ENCODE measurements around the gene EML6.

EML6 gene

DNA sequence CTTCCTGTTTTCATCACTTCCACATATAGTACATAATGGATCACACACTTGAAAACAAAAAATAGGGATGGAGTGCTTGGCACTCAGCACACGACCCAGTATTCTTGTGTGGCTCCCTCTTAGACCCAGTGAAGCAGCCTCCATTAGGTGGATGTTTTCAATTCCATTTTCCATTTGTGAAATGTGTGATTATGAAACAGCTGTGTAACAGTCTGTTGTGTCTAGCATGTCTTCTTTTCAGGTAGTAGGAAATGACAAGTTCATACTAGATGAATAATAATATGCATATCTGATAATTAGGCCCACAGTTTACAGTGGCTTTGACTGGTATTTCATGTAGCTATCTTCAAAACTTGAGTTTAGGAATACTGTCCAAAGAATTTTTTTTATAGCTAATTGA lies 35.5 kb downstream of the EML6 start:
- DNase-seq, result no peak

DNA sequence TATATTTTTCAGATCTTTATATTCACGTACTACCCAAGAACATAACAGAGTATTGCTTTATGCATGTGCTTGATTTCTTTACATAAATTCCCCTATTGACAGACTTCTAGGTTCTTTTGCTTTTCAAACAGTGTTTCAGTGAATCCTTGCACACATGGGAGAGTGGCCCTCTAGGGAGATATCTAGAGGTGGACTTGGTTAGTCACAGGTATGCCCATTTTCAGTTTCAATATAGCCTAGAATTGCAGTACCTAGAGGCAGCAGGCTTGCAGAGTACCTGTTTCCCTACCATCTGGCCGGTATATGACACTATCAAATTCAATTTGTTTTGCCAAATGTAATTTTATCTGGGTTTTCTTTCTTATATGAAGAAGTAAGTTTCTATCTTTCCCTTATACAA lies 36.8 kb downstream of the EML6 start:
- no peak for DNase-seq

DNA sequence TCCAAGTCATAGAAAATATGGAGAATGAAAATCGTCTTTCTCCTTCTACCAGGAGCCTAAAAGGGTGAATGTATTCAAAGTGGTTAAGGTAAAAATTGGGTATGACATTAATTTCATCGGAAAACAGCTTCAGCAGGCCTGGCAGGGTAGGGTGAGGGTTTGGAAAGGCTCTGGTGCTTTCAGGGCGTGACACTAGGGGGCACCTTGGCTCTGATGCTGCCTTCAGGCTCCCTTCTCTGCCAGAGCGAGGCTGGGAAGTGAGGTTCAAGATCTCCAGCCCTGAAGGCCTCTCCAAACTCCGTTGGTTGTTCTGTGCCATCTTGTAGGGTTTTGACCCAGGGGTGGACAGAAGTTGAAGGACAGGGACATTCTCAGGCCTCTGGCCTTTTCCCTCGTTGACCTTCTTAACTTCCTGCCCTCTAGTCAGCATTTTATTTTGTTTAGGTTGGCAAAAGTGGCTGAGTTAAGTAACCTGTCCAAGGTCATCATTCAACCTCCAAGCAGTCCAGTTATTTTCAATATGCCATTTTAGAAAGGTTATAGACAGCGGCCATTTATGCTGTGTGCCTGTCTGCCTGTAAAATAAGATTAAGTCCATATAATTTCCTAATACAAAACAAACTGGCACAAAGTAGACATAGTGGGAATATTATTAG lies 40.3 kb downstream of the EML6 start:
- no peak for DNase-seq

DNA sequence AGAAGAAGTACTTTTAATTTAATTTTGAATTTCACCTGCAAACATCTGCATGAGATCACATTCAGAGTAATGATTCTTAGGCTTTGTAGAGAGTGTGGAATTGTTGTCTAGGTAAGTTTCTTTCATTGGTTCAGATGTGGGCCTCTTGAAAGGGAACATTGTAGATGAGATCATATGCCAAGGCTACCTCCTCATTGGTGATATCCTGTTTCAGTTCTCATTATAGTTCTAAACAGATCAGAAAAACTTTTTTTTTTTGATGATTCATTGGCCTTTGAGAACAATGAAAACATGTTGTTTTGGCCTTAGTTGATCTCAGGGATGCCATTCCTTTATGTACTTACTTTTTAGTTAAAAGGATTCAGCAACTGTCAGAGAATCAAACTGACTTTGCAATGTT lies 44.5 kb downstream of the EML6 start:
- DNase-seq, result no peak

DNA sequence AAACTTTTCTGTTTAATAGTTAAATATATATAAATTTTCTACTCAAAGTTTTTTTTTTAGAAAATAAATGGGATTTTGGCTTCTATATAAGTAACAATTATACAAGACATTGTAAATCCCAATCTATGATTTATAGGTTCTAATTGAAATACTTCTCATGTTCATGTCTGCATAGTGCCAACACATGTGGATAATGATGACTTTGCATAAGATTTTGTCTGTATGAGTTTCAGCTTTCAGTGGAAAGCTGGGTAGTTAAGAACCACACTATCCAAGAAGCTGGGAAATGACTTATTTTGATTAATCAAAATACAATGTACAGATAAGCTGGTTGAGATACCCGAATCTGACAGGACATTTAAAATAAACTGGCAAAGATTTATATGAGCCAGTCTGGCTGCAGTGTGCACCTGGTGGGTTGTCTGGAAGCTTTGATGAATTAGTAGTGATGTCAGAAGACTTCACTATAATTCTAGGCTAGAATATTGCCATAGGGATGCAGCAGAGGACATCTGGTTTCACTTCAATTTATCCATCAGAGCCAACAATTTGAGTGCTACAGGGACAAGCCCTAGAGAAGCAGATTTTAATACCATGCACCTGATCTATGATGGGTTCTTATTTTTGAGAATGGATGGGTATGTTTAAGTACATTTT lies 45.4 kb downstream of the EML6 start:
- DNase-seq, result no peak

DNA sequence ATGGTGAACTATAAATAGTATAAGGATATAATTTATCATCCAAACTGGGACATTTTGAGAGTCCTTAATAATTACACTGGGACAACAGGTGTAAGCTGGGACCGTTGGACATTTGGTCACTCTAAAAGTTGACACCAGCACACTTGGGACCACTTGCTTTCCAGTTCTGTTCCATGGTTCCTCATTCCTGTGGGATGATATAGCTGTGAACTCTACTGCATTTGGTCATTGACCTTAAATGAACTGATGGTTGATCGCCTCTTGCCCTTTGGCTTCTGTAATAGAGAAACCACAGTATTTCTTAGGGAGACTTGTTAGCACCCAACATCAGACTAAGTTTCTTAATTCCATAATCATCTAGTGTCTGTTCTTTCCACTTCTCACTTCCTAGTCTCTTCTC lies 46.7 kb downstream of the EML6 start:
- no peak for DNase-seq

DNA sequence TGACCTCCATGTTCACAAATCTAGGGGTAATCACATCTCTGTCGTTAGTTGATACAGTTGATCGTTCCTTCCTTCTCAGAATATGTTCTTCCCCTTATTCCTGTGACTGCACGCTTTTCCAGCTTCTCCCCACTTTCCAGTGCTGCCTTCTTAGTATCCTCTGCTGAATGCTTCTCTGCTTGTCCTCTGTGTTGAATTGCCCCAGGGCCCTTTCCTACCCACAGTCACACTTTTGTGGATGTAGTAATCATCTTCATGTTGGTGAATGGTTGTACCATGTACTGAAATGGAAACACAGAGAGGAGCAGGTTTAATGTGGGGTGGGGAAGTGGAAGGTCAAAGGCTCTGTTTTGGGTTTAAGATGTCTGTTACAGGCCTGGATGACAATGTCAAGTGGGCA lies 47.2 kb downstream of the EML6 start:
- DNase-seq, result no peak

DNA sequence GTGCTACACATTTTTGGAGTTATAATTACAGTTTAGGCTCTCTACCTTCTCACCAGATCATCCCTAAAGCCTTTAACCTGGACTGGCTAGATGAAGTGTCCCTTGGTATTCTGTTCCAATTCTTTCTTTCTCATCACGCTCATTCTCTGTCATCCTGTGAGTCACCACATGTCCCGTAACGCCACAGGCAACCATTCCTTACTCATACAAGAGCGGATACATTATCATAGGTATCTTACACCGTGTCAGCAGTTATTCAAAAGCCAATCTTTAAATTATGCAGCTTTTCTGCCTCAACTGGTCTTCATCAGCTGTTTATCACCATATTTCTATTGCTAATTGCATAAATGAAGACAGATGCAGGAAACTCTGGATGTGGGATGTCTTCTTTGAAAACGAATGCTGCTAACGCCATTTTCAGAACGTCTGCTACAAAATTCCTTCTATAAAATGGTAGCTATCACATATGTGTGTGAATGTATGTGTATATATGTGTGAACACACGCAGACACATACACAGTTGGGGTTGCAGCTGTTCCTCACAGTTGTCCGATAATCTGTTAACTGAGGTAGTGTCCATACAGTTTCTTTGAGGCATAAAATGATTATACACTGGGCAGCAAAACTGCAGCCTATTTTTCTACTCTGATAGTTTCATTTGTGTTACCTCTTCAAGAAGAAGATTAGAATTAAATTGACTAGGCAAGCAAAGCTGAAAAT lies 47.9 kb downstream of the EML6 start:
- DNase-seq, result no peak

DNA sequence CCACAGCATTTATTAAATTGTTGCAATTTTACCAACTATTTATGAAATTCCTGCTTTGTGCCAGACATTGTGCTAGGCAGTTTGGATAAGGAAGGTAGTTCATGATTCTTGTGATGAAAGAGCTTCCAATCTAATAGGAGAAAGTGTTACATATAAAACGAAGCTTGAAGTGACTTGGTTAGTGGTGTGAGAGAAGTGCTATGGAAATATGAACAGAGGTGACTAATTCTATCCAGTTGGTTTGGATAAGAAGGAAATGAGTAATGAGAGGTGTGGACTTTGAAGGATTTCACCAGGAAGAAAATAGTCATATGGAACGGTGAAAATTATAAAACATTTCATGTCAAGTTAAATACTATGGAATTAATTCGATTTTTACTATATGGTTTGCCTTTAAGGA lies 48.6 kb downstream of the EML6 start:
- no peak for DNase-seq

DNA sequence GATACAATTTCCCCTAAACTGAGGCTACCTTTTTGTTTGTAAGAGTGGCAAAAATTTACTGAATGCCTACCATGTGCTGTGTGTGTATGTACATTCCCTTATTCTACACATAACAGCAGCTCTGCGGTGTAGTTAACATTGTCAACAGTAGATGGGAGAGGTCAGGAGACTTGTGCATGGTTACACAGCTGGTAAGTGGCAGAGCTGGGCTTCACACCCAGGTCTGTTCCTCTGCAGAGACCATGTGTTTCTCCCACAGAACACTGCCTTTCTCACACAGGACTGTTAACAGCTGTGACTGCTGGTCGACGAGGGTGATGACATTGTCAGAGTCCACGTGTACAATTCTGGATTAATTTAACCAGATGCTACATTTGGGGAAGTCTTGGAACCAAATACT lies 49.1 kb downstream of the EML6 start:
- no peak for DNase-seq

DNA sequence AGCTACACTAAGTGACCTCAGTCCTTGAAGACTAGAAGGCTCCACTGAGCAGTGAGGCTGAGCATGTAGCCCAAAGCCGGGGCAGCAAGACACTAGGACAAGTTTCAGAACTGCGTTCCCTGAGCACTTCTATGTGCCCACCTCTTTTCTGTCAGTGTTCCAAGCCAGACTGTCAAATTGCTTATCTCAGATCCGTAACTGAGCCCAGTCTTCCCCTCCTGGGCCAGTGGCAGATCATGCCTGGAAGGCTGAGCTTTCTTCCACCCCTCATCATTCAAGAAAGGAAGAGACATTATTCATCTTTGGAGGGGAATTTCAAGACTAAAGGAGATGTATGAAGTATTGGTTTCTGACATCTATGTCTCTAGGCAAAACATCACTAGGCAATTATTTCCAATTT lies 49.8 kb downstream of the EML6 start:
- DNase-seq, result no peak

DNA sequence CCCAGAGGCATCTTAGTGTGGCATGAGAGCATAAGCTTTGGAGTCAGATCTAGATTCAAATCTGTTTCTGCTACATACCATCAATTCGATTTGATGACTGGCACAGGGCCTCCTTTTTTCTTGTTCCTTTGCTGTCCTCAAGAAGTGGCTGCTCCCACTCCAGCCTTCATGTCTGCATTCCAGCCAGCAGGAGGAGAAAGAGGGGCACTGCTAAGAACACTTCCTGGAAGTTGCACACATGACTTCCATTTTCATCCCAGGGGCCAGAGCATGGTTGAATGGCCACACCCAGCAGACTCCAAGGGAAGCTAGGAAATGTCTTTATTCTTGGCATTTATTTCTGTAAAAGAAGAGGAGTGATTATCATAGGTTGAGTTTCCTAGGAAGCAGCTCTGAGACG lies 50.4 kb downstream of the EML6 start:
- DNase-seq, result no peak

DNA sequence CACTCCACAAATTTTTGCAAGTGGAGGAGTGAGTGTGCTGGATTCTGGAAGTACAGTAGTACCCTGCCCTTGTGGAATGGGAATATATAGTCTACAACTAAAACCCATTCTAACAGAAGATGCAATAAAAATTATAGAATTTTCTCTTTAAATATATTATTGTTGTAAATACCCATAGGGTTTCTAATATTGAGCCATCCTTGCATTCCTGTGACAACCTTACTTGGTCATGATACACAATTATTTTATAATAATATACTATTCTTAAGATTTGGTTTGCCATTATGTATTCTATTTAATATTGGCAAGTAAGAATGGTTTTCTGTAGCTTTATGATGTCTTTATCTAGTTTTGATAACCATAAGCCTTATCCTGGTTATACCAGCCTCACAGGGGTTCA lies 52.2 kb downstream of the EML6 start:
- no peak for DNase-seq

DNA sequence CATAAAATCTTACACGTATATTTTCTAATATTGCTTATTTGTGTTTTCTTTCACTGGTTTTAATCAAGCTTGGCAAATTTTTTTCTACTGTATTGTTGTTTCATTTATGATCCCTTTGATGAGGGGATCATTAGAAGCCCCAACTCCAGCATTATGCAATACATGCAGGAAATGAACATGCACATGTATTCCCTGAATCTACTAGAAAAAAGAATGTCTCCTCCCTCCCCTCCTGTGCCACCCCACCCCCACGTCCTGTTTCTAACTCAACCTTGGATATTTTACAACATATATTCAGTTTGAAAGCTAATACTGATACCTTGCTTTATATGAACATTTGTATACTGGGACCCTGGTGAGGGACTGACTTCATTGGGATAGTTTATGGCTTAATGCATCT lies 53.0 kb downstream of the EML6 start:
- no peak for DNase-seq

DNA sequence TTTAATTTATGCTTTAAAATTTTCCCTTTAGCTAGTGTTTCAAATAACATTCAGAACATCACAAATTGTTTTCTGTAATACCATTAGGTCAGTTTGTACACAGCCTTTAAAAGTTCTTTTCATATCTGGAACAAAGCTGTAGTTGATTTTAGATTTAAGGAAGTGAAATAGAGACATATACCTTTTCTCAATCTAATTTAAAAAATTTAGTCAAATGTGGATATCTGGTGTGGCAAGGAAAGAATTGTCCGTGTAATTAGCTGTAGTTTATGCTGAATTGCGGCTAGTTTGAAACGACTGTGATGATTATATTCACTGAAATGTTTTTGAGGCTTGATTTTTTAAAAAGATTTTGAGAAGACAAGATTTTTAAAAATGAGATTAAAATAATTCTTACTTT lies 59.9 kb downstream of the EML6 start:
- no peak for DNase-seq

DNA sequence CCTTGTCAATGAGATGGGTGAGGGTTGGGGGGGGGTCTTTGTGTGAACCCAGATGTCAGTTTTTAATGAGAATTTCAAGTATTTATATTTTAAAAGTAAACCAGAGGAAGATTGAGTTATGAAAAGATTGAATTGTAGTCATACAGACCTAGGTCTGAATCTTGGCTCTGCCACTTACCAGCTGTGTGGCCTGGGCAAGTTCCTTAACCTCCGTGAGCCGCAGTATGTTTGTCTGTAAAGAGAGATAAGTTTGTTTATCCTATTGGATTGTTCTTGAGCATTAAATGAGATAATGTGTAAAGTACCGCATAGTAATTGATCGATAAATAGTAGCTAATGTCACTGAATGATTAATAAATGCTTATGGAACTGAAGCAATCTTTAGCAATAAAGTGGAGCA lies 63.8 kb downstream of the EML6 start:
- DNase-seq, result no peak

DNA sequence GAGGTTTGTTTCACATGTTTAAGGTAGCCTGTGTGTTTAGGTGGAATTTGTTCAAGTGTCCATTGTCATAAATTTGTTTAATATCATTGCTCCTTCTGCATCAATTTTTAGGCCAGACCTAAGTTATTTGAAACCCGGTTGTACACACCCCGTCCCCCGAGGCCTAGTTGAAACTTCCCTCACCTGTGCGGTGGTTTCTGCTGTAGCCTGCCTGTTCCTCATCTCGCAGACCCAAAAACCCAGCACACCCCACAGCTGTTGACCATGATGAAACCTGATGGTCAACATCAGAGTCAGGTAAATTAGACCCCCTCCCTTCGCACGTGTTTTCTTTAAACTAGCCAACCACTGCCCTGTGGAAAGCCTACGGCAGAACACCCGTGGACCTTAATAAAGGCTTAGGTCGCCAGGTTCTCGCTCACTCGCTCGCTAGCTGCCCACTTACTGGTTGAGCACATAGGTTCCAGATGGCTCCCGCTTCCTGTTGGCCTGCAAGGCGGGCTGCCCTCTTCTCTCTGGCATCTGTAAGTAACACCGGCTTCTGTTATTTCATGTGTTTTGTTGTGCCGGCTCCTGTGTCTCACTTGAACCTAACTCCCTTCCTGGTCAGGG lies 64.4 kb downstream of the EML6 start:
- no peak for DNase-seq

DNA sequence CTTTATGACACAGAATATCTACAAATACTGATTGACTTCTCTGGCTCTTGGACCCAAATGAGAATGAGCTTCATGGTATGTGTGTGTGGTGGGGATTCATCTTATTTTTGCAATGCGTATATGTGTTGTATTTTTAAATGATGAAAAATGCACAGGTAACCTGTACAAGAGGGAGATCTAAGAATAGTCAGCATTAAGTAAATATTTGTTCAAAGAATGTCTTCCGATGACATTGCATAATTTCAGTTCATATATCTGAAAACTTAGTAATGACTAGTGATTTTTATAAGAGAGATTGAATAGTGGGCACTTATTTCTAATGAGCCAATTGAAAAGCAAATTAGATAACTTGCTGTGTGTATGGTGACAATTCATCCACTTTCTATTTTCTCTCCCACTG lies 66.4 kb downstream of the EML6 start:
- no peak for DNase-seq

DNA sequence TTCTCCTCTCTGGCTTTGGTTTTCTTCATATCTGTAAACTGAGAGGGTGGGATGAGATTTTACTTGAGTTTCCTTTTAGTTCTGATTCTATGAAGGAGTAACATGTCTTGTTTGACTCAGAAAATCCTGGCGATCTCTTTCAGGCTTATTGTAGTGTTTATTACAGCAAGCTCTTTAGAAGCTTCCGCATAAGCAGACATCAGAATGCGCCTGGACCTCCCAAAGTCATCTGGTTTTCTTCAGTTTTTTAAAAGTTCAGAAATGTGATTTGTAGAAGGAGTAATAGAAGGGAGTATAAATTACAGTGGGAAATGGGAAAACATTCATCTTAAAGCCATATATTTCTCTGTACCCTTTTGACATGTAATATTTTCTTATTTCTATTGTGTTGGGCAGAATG lies 68.4 kb downstream of the EML6 start:
- no peak for DNase-seq

DNA sequence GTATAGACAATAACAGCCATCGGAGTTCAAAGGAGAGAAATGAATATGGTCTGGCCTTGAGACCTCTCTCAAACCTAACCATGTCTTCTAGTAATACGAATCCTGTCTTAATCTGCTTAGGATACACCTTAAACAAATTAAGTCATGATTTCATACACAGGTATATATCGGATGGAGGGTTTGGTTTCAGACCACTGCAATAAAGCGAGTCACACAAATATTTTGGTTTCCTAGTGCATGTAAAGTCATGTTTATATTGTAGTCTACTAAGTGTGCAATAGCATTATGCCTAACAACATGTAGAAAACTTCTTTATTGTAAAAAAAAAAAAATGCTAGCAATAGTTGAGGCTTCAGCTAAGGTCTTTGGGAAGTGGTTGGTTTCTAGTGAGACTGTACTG lies 73.8 kb downstream of the EML6 start:
- DNase-seq, result no peak

DNA sequence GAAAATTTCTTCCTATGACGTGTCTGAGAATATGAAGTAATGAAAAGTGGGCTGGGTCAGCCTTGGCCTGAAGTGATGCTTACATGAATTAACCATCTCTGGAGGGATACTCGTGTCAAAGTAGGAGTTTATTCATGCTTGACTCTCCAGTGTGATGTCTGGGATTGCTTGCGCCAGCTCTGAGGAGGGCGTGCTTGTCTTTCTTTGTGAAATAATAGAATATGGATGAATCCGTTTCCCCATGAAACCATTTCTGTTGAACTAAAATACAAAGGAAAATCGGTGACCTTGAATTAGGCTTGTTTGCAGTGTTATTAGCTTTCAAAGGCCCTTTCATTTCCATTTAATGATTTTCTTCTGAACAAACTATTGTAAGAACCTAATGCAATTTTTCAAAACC lies 77.9 kb downstream of the EML6 start:
- DNase-seq, result no peak

DNA sequence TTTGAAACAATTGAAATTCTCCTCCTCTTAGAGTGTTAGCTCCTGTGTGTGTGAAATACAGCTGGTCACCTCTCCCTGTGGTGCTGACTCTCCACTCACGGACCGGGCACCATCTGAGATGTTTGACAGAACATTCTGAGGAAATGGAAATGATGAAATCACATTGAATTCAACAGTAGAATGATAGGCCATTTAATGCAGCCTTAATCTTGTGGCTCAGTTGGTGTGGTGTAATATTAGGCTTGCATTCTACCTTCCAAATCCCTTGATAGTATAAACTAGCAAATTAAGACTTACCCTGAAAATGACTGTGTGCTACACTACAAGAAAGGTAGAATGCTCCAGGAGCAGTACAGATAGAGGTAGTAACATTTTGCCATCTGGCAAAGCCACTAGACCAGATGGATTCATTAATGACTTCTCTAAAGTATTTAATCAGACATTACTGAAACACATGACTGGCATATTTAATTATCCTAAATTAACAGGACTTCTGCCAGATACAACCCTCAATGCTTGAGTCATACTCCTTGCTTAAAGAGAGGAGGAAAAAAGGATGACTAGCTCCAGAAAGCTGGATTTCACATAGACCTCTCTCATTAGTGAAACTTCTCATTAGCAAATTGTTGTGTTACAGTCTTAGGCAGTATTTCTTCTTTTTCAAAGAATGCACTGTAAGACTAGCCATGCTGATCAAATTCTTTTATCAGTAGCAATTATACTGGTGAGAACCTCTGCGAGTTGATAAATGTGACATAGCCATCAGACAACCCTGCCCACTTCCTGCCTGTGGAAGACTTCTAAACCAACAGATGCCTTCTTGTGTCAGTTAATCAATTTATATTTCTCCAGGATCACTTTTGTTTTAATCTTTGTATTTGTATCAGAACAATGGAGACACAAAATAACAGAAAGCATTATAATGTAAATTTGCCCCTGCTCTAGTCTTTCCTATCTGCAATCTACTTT lies 80.6 kb downstream of the EML6 start:
- DNase-seq, result no peak

DNA sequence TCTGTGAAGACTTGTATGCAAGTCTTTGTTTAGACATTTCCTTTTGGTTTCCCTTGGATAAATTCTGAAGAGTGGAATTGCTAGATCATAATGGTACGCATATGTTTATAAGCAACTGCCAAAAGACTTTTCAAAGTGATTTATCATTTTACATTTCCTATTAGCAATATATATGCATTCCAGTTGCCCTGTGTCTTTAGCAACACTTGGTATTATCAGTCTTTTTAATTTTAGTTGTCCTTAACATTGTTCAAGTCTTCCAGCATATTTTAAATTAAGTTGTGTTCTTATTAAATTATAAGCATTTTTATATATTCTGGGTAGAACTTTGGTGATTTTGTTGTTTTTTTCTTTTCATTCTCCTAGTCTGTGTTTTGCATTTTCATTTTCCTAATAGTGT lies 81.8 kb downstream of the EML6 start:
- DNase-seq, result no peak

Measured in activated gamma-delta T cell (primary cell).